Islet of Langerhans (tissue), 1 donor: ENCODE results near the gene KCP.

Experiments
- FAIRE-seq: peaks from one replicate; lab custom pipeline; 2011; peaks lifted over from hg19 to GRCh38; lab: Jason Lieb, UNC

The KCP gene

DNA sequence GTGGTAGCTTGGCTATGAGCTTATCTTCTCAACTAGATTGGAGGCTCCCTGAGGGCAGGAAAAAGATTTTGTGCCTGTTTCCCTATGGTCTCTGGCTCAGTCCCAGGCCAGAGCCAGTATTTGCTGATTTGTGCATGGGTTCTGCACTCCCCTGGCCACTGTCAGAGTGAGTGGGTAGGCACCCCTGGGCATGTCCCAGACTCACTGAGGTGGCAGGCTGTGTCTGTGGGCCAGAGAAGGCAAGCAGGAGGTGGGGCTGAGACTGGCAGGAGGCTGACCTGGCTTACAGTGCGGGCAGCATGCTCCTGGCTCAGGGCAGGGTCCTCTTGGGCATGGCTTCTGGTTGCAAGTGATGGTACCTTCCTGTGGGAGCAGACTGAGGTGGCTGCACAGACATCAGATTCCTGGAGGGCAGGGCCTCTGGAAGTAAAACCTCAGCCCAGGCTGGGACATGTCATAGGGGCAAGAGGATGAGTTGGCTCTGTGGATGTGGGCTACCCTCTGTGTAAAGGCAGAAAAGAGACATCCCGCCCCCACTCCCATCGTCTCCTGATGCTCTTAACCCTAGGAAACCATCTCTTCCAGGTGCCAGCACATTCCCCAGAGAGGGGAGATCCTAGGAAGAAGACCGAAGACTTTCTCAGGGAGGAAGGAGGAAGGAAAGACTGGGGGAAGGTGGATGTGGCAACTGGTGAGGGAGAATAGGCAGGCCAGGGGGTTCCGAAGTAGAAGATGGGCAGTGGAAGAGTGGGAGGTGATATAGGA lies 4.3 kb downstream of the KCP start:
- FAIRE-seq, result no peak

DNA sequence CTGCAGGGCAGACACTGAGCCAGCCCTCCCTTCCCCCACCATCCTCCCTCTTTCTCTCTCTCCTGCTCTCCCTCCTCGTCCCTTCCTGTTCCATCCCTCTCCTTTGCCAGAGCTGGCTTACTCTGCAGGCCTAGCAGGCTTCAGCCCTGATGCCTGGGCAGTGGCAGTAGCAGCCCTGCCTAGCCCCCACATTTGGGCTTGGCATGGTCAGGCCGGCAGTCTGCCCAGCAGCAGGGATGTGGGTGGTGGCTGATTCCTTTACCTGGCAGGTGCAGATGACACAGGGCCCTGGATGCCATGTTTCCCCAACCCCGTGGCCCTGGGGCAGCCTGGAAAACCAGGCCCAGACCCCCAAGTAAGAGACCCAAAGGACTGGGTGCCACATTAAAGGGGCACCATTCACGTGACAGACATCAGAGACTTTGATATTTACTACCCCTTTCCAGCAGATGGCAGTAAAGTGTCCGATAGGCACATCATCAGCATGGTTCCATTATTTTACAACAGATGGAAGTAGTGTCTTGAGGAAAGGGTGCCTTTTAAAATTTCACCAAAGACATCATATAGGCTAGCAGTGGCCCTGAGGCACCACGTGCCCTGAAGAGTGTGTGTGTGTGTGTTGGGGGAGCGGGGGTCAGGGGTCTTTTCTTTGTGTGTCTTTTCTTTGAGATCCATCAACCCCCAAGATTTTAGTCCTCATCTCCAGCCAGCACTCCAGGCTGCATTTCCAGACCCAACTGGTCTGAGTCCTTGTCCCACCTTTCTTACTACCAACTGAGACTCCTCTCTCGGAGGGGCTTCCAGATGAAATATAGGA lies 5.9 kb downstream of the KCP start:
- peak; percentile 24 for FAIRE-seq

DNA sequence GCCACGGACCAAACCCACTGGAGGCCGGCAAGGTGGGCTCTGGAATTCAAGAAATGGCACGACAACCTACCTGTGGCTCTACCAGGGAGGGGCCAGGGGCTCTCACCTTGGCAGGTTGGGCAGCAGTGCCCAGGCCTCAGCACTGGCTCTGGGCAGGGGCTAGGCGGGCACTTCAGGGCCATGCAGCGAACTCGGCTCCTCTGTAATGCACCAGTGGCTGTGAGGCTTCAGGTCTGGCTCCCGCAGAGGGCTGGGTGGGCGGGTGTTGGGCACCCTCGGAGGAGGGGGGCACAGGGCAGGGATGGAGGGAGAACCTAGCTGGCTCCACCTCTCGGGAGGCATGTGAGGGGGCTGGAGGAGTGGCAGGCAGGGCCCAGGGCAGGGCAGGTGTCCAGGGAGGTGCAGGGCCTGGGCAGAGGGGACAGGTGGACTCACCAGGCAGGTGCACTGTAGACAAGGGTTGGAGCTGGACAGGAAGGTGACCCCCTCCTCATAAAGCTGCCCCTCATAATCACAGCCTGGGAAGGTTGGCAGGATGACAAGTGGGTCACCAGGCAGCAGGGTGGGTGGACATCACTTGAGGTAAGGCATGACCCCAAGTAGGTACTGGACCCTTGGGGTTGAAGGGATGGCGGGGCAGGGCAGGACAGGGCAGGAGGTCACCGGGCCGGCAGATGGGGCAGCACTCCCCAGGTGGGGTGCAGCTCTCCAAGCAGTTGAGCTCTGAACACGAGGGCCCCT lies 6.7 kb downstream of the KCP start:
- FAIRE-seq, result no peak

DNA sequence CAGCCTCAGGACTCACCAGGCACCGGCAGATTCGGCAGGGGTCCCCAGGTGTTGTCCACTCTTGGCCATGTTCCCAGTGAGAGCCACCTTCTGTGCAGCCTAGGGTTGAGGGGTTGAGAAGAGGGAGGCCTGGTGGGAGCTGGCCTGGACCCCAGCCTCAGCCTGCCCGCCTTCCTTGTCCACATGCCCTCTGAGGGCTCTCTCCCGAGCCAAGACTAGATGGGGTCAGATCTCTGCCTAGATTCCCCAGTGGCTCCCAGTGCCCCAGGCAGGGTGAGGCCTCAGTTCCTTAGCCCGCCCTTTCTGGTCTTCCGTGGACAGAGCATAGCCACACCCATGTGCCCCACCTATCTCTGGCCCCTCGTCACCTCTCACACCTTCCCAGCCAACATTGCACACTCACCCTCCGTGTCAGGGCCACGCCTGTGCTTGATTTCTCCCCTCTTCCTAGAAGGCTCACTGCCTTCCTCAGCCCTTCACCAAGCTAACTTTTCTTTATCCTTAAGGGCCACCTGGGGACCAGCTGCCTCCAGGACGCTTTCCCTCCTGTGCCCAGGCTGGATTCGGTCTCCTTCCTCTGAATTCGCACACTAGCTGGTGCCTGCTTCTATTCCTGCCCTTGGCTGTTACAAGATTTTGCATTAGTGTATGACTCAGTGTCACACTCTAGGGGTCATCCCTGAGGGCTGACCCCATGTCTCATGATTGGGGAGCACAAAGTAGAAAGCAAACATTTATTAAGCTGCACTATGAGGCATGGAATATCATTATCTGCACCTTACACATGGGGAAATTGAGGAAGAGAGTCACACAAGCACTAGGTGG lies 7.5 kb downstream of the KCP start:
- FAIRE-seq, result no peak

DNA sequence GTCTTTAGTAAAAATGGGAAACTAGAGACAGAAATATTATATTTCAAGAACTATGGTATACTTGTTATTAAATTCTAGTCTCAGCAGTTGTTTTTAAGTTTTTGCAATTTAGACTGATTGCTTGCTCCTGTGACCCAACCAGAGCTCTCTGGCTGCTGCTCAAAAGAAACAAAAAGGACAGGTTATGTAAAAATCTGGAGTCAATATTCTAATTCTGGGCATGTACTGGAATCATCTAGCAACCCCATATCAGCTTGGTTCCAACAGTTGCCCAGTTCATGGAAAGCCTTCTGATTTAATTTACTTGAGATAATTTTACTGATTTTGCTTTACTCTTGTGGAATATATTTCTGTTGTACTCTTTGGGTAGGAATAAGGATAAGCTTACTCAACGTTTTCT lies 10.3 kb downstream of the KCP start:
- no peak for FAIRE-seq

- no peak for FAIRE-seq
These were observed 11.1 kb downstream of the KCP start for GRCh38 chr7:128899392-128899791.

GRCh38 chr7:128895320-128895719 lies 15.2 kb downstream of the KCP start:
- no peak for FAIRE-seq

- FAIRE-seq, result no peak
These were observed 16.4 kb downstream of the KCP start for GRCh38 chr7:128894101-128894440.

- FAIRE-seq, result no peak
These were observed 17.0 kb downstream of the KCP start for GRCh38 chr7:128893251-128894100.

GRCh38 chr7:128892521-128893250 lies 17.8 kb downstream of the KCP start:
- no peak for FAIRE-seq

- no peak for FAIRE-seq
These were observed 18.6 kb downstream of the KCP start for GRCh38 chr7:128891942-128892269.

DNA sequence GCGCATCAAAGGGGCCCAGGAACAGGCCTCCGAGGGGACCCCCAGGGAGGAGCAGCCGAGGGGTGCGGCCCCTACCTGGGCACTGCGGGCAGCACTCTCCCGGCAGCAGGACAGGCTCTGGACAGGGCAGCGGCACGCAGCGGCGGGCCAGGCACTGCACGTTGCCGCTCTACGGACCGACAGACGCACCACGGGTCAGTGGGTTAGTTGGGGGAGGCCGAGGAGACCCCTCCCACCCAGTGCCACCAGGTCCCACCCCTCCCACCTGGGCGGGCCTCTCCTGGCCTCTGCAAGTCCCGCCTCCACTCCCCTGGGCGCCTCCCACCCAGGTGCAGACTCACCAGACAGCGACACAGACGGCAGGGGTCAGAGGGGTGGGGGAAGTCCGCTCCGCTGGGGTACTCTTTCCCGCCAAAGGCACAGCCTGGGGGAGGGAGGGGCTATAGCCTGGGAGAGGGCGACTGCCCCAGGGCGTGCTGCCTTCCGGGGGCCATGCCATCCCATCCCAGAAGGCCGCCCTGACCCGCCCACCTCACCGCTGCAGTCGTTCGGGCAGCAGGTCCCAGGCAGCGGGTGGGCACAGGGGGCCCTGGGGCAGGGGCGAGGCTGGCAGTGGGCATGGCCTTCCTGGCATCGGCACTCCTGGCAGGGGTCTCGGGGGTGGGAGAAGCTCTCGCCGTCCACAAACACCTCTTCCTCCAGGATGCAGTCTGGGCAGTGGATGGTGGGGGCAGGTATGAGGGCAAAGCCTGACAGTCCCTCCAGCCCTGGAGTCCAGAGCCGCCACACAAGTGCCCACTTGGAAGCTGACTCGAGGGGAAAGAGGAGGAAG lies 19.2 kb downstream of the KCP start:
- no peak for FAIRE-seq

DNA sequence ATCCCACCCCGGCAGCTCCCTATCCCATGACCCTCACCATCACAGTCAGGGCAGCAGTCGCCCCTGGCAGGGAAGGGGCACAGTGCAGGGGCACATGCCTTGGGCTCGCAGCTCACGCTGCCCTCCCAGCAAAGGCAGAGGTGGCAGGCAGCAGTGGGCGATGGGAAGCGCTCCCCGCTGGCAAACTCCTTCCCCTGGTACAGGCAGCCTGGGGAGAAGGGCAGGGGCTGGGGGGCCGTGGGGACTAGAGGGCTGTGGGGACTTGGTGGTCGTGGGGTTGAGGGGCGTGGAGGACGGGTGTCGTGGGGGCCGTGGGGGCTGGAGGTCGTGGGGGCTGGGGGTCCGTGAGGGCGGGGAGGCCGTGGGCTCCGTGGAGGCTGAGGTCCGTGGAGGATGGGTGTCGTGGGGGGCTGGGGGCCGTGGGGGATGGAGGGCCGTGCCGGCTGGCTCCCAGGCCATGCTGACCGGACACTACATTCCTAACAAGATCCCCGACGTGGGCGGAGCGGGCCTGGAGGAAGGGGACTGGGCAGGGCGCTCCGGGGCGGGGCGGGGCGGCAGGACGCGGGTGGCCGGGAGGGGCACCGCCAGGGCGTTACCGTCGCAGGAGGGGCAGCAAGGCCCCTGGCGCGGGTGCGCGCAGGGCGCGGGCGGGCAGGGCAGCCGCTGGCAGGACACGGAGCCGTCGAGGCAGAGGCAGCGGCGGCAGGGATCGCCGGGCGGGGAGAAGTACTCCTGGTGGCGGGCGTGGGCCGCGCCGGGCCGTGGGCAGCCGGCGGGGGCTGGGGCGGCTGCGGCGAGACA lies 20.0 kb downstream of the KCP start:
- no peak for FAIRE-seq

- FAIRE-seq, result no peak
These were observed 21.4 kb downstream of the KCP start for GRCh38 chr7:128889121-128889520.

DNA sequence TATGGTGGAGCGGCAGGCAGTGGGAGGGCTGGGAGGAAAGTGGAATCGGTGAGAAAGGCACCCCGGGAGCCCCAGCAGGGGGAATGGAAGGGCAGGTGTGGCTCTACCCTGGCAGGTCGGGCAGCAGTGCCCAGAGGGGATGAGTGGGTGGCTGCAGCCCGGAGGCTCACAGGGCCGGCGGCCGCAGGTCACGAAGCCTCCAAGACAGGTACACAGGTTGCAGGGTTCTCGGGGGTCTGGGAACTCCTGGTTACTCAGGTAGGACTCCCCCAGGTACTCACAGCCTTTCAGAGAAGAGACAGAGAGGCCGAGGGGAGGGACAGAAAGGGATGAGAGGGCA lies 21.8 kb downstream of the KCP start:
- no peak for FAIRE-seq

DNA sequence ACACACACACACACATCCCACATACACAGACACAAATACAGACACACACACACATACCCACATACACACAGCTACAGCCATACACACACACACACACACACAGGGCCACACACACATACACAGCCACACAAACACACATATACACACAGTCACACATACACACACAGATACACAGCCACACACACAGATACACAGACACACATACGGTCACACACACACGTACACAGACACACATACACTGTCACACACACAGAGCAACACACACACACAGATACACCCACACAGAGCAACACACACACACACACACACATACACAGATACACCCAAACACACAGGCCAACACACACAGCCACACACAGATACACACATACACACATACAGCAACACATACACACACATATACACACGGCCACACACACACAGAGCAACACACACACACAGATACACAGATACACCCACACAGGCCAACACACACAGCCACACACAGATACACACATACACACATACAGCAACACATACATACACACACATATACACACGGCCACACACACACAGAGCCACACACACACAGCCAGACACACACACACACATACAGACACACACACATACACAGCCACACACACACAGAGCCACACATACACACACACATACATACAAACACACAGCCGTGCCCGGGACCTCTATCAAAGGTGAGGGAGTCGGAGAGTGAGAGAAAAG lies 22.3 kb downstream of the KCP start:
- FAIRE-seq, result no peak

DNA sequence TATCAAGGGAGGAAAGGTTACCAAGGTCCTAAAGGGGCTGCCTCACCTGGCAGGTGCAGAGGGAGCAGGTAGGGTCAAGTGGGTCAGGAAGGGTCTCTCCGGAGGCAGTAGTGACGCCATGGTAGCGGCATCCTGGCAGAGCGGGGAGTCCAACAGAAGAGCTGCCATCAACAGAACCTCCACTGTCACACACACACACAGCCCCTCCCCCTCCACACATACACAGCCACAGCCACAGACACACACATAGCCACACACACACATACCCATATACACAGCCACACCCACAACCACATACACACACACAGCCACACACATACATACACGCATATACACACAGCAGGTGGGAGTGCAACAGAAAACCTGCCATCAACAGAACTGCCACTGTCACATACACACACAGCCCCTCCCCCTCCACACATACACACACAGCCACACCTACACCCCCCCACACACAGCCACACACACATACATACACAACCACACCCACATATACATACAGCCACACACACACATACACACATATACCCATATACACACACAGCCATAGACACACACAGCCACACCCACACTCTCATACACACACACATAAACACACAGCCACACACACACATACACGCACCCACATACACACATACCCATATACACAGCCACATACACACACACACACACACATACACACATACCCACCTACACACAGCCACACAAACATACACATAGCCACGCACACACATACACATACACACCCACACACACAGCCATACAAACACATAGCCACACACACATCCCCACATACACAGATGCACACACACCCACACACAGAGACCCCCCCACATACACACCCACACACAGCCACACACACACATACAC lies 23.1 kb downstream of the KCP start:
- no peak for FAIRE-seq
